Peyer's patch (tissue), 4 donors: ENCODE data around the gene WDR12. TPM values are rescaled to one million over a fixed set of nuclear protein-coding genes. Genes with fewer than 3 reads are reported as not detected.
A peak's percentile ranks its signal among the peaks of the same experiment; 100 is the strongest.

Experiments
- DNase-seq, 3 donors: peaks; one replicate each; pipeline ENCODE4 v3.0.0-alpha.2; 2017 to 2019
- H3K27ac ChIP-seq, 4 donors: fragments of 200-600 bp; sonication (generic); one replicate each; pipeline ENCODE4 v1.5.1; 2016 to 2019
- H3K27me3 ChIP-seq, 2 donors: fragments of 200-600 bp; sonication (generic); one replicate each; pipeline ENCODE4 v1.5.1; 2019
- H3K36me3 ChIP-seq, 3 donors: fragments of 200-600 bp; sonication (generic); one replicate each; pipeline ENCODE4 v1.5.1; 2016 to 2019
- H3K4me1 ChIP-seq, 4 donors: fragments of 200-600 bp; sonication (generic); one replicate each; pipeline ENCODE4 v1.5.1; 2016 to 2019
- H3K4me3 ChIP-seq, 4 donors: fragments of 200-600 bp; sonication (generic); 1 replicate in 3 of 4; 2 replicates in 1 of 4; pipeline ENCODE4 v1.5.1; 2016 to 2019; ENCODE audit warnings: mild to moderate bottlenecking in 1 of 4
- H3K9me3 ChIP-seq, 4 donors: fragments of 200-600 bp; sonication (generic); one replicate each; pipeline ENCODE4 v1.5.1; 2016 to 2019; ENCODE audit warnings: mild to moderate bottlenecking in 1 of 4
- POLR2A ChIP-seq, 2 donors: fragments of 450-650 bp; IDR thresholded peaks; one replicate each; pipeline ENCODE4 v1.5.1; 2017; ENCODE audit warnings: antibody characterized with exemption in 2 of 2, mild to moderate bottlenecking in 2 of 2, moderate library complexity in 2 of 2
- total RNA-seq, 4 donors: library from RNA; depleted of rRNA; stranded (reverse); fragments of >200 nt; gene quantifications; one replicate each; pipeline ENCODE4 v1.1.0, GENCODE V29; 2016
- TF ChIP-seq, protein P1 (sequence below), 6 experiments: fragments of 450-650 bp in 4 of 6; fragments of 200-600 bp in 2 of 6; sonication (generic) in 1 of 6; IDR thresholded peaks; one replicate each; pipeline ENCODE4 v1.5.1; 2017 to 2019; ENCODE audit warnings: antibody characterized with exemption in 6 of 6, mild to moderate bottlenecking in 3 of 6, moderate library complexity in 1 of 6

Gene WDR12
- total RNA-seq, 4 donors from 2014 or later = 2.5 to 28.6 (median 15.0) TPM

- no peaks in the 10 kb centered on the region for H3K9me3 ChIP-seq
- DNase-seq = peak in 1 of 3 donors; percentile 55
- H3K4me3 ChIP-seq = no peak overlapping the region
- no peaks in the 10 kb centered on the region for H3K36me3 ChIP-seq
- H3K27me3 ChIP-seq = no peaks in the 10 kb centered on the region
- H3K4me1 ChIP-seq = no peaks in the 10 kb centered on the region
- no peak overlapping the region for H3K27ac ChIP-seq
- no peak for TF ChIP-seq POLR2A (IDR thresholded peaks at IDR 0.05)
- TF ChIP-seq, protein P1, sequence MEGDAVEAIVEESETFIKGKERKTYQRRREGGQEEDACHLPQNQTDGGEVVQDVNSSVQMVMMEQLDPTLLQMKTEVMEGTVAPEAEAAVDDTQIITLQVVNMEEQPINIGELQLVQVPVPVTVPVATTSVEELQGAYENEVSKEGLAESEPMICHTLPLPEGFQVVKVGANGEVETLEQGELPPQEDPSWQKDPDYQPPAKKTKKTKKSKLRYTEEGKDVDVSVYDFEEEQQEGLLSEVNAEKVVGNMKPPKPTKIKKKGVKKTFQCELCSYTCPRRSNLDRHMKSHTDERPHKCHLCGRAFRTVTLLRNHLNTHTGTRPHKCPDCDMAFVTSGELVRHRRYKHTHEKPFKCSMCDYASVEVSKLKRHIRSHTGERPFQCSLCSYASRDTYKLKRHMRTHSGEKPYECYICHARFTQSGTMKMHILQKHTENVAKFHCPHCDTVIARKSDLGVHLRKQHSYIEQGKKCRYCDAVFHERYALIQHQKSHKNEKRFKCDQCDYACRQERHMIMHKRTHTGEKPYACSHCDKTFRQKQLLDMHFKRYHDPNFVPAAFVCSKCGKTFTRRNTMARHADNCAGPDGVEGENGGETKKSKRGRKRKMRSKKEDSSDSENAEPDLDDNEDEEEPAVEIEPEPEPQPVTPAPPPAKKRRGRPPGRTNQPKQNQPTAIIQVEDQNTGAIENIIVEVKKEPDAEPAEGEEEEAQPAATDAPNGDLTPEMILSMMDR (IDR thresholded peaks at IDR 0.05) = peak in 4 of 6 experiments; percentile 38 to 54 (median 50)
These were observed 79.9 kb downstream of the WDR12 start for GRCh38 chr2:202831242-202832220.

- DNase-seq = no peak
- Histone ChIP-seq H3K4me1 (no peaks in the 10 kb centered on the region), H3K4me3 (no peak overlapping the region), H3K9me3 (no peaks in the 10 kb centered on the region), H3K36me3 (no peaks in the 10 kb centered on the region), H3K27me3 (no peaks in the 10 kb centered on the region), H3K27ac (no peak overlapping the region)
- TF ChIP-seq POLR2A (IDR thresholded peaks at IDR 0.05) = no peak
- TF ChIP-seq, protein P1 (IDR thresholded peaks at IDR 0.05) = no peak
These were observed 86.6 kb downstream of the WDR12 start for GRCh38 chr2:202824901-202825300.

Other genes with a start within 250 kb of the WDR12 start
- gene ICA1L, start 39.9 kb downstream of the WDR12 start, total RNA-seq = 1 to 10 TPM; 2.5 to 6.3 (median 4.9) TPM
- 10 to 100 TPM in 2 of 4 donors, 1 to 10 TPM in 2; 8.2 to 32.2 (median 13.2) TPM for gene CARF, start 602 bp upstream of the WDR12 start, total RNA-seq
- gene NBEAL1, start 103.2 kb upstream of the WDR12 start, total RNA-seq = 100 to 1,000 TPM in 1 of 4 donors, 10 to 100 TPM in 3; 43.7 to 140 (median 90.2) TPM